RWPE1 (cell line): ENCODE measurements around the gene TTC14.
A peak's percentile ranks its signal among the peaks of the same experiment; 100 is the strongest.

Experiments
- CTCF ChIA-PET: fragments of 350-600 bp; sonication (Branson Sonifier 250); formaldehyde crosslinking; extraction: SDS; loops from one replicate; lab custom pipeline; 2021; lab: Yijun Ruan, JAX
- POLR2A ChIA-PET: fragments of 400-600 bp; formaldehyde crosslinking; extraction: SDS; loops from one replicate; lab custom pipeline; 2020; ENCODE audit warnings: antibody characterized with exemption; ENCODE audit not compliant: low non-redundant PET; lab: Yijun Ruan, JAX
- DNase-seq: peaks from one replicate; pipeline ENCODE4 v3.0.0; 2012; ENCODE audit warnings: low spot score
- H3K27ac ChIP-seq: fragments of 450-650 bp; 2 replicates; pipeline ENCODE4 v1.5.1; 2017
- TF ChIP-seq, protein P1 (sequence below): fragments of 450-650 bp; conservative IDR thresholded peaks from 2 replicates; pipeline ENCODE4 v1.5.1; 2017; ENCODE audit warnings: low read depth, mild to moderate bottlenecking

The TTC14 gene

DNA sequence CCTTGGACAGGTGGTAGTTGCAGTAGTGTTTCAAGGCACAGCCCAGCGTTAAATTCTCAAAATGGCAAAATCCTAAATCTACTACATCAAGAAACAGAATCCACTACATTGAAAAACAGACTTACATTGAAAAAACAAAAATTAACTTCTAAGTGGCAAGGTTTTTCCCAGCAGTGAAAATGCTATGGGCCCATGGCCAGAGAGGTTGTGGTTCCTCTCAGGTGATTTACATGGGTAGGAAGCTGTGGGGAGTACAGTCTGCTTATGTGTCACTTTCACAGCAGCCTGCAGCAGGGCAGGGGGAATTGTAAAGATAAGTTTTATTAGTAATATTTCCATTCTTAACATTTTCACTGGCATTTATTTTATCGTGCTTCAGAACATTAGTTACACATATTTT, 24.9 kb downstream of the TTC14 start:
- H3K27ac ChIP-seq = no peak overlapping the region
- TF ChIP-seq, protein P1, sequence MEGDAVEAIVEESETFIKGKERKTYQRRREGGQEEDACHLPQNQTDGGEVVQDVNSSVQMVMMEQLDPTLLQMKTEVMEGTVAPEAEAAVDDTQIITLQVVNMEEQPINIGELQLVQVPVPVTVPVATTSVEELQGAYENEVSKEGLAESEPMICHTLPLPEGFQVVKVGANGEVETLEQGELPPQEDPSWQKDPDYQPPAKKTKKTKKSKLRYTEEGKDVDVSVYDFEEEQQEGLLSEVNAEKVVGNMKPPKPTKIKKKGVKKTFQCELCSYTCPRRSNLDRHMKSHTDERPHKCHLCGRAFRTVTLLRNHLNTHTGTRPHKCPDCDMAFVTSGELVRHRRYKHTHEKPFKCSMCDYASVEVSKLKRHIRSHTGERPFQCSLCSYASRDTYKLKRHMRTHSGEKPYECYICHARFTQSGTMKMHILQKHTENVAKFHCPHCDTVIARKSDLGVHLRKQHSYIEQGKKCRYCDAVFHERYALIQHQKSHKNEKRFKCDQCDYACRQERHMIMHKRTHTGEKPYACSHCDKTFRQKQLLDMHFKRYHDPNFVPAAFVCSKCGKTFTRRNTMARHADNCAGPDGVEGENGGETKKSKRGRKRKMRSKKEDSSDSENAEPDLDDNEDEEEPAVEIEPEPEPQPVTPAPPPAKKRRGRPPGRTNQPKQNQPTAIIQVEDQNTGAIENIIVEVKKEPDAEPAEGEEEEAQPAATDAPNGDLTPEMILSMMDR = no peak
- CTCF ChIA-PET = no interaction called here
- DNase-seq = no peak
- POLR2A ChIA-PET = no interaction called here

DNA sequence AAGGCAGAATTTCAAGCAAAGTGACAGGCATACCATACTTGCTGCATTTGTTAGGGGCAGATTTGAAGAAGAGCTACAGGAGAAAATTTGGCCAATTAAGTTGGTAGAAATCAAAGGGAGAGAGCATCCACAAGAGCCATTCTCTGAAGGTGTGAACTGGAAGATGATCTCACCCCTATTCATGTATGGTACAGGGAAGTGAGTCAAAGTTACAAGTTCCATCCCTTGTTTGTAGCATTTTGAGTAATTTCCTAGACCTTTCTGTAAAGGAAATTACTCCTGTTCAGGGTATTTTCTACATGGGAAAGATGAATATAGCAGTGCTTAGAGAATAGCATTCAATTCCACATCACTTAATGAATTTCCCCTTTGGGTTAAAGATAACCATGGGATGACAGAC, 28.4 kb downstream of the TTC14 start:
- H3K27ac ChIP-seq = no peak overlapping the region
- DNase-seq = no peak
- ChIA-PET POLR2A (no interaction called here), CTCF (interaction anchor here (0.5 to 0.7 kb wide), 2 partner anchors 27 to 702 kb away, joined by 3 to 4 read pairs; no protein-coding TSS in a partner anchor)
- TF ChIP-seq, protein P1 = no peak

DNA sequence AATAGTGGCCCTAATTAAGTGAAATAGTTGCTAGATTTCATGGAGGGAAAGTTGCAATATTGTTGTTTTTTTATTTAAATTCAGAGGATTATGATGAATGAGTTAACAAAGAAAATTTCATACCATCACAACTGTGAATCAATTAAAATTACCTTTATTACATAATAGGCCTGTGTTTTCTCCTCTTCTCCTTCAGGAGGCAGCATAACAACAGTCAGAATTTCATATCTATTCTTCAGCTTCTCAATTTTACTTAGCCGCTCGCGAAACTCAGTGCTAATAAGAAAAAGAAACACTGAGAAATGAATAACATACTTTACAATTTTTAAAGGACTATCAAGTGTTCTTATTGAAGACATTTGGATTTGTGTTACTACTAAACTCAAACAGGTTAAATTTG, 29.4 kb downstream of the TTC14 start:
- POLR2A ChIA-PET = no interaction called here
- CTCF ChIA-PET = no interaction called here
- no peak overlapping the region for H3K27ac ChIP-seq
- TF ChIP-seq, protein P1 = no peak
- no peak for DNase-seq

DNA sequence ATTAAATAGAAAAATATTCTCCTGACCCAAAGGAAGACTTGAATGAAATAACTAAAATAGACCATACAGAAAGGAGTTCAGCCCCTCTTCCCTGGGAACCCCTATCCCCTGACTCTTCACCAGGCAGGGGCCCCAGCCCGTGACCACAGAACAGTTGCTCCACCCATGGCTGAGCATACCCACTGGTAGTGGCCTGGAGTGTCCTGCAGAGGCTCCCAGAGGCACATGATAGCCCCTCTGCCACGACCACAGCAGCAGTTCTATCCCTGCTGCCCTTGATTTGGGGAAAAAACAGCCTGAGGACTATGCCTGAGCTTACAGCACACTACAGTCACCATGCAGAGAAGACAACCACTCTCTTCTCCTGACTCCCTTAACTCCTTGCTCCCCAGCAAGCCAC, 31.8 kb downstream of the TTC14 start:
- DNase-seq = no peak
- TF ChIP-seq, protein P1 = no peak
- ChIA-PET POLR2A (no interaction called here), CTCF (interaction anchor here (0.6 kb wide), 1 partner anchor 124 kb away, joined by 3 read pairs; no protein-coding TSS in a partner anchor)
- H3K27ac ChIP-seq = no peak overlapping the region

DNA sequence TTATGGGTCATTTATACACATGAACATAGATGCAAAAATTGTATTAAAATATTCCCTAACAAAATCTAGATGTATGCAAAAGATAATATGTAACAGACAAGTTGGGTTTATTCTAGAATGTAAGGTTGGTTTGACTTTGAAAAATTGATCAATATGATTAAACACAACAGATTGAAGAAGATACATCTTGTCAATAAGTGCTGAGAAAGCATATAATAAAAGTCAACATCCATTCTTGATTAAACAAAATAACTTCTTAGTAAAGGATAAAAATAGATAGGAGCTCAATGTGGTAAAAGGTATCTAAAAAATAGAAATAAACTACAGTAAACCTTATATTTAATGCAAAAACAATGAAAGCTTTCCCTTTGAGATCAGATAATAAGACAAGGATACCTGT, 39.0 kb downstream of the TTC14 start:
- CTCF ChIA-PET = no interaction called here
- POLR2A ChIA-PET = no interaction called here
- no peak for DNase-seq
- TF ChIP-seq, protein P1 = no peak
- H3K27ac ChIP-seq = no peak overlapping the region

DNA sequence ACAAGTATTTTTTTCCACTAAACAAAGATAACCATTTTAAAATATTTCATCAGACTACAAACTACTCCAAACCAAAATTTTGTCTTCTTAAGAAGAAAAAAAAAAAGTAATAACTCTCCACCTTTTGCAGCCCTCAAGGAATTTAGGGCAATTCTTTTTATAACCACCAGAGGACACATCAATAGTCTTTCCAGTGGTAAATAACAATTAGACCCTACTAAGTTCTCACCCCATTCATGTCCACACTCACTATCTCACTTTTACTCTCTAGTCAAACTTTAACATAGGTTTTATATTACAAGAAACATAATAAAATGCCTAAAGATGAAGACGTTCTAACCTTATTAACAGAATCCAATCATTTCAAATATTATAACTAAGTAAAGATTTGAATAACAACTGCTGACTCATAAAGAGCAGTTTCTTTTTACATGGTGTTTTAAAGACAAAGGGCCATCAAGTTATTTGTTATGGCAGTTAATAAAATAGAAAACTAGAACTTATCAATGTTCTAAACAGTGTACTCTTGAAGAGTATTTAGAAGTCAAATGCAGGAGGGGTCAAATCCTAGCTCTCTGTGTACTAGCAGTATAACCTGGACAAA, 44.3 kb downstream of the TTC14 start:
- H3K27ac ChIP-seq = no peak overlapping the region
- TF ChIP-seq, protein P1 = peak; percentile 36
- ChIA-PET CTCF (interaction anchor here (0.7 kb wide), 3 partner anchors 9 to 201 kb away, joined by 3 to 5 read pairs (median 3); no protein-coding TSS in a partner anchor), POLR2A (no interaction called here)
- peak; percentile 6 for DNase-seq
